ENCODE measurements around the gene IVNS1ABP. TPM values are rescaled to one million over a fixed set of nuclear protein-coding genes. Genes with fewer than 3 reads are reported as not detected.

Gene IVNS1ABP
- total and polyA plus RNA-seq, 2 experiments from 2014 or later, result 73.5 to 162 TPM

DNA sequence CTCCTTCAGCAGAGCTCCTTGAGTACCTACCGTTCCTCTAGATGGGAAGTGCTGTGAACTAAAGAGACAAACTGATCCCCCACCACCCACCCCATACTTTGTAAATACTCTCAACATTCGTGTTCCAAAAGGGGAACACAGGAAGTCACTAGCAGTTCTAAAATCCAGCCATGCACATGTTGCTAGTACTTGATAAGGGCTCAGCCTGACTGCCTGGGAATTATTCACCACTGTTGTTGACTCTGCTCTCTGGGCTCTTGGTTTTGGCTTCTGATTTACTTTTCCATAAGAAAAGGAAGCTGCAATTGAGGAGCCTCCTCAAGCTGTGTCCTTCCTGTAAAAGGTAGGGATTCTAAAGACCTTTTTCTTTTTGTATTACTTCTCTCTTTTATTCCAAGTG is 67.5 kb downstream of the IVNS1ABP start (continued):
- TF ChIP-seq ZNF114 (CRISPR knock-in tag; IDR thresholded peaks at IDR 0.05) (no peak), POLR2AphosphoS5 (IDR thresholded peaks at IDR 0.05; ENCODE audit: low read depth) (no peak), EZH2 (IDR thresholded peaks at IDR 0.05; ENCODE audit: low read depth, unreplicated experiment) (no peak), NANOG (IDR thresholded peaks at IDR 0.05; ENCODE audit: borderline replicate concordance) (no peak), ZNF331 (CRISPR knock-in tag; IDR thresholded peaks at IDR 0.05; ENCODE audit: low read depth) (no peak)

Small RNA genes within 50 kb of the gene (small RNA-seq; reads per million reads assigned to genes)
- not detected for gene RF00019 (ENCODE audit: low replicate concordance)

Other genes with a start within 250 kb of the IVNS1ABP start
- 30.0 and 30.8 TPM in 2 replicates for gene TRMT1L, start 160.3 kb downstream of the IVNS1ABP start, total RNA-seq (2014; rRNA removed; shearing (Covaris generic))
- gene TRMT1L, start 160.3 kb downstream of the IVNS1ABP start, polyA plus RNA-seq (2016; fragmentation: Nextera tagmentation; extraction: Ambion mirVana), result 10.7 and 11.7 TPM in 2 replicates
- gene SWT1, start 160.1 kb downstream of the IVNS1ABP start, total RNA-seq (2014; rRNA removed; shearing (Covaris generic)), result 5.7 TPM in 2 replicates
- 2.3 and 3.6 TPM in 2 replicates for gene SWT1, start 160.1 kb downstream of the IVNS1ABP start, polyA plus RNA-seq (2016; fragmentation: Nextera tagmentation; extraction: Ambion mirVana)